KG1 (cell line): ENCODE data around the gene TMEM250.
A peak's percentile ranks its signal among the peaks of the same experiment; 100 is the strongest.
"Not testable (repeated sequence)": the region's sequence is repeated elsewhere in the genome, so short reads cannot be mapped to it uniquely, and the experiment has no call there.

Experiments used
- DNase-seq: peaks from one replicate; lab custom pipeline; 2025; lab: John Stamatoyannopoulos, UW

Gene TMEM250

GRCh38 chr9:136118320-136119060 is at the start of gene TMEM250:
Gene TMEM250 (minus strand): TSS chr9:136118875. CDS start chr9:136116900, 1,975 bp downstream.
- peak; percentile 93 for DNase-seq

- no peak for DNase-seq
These were observed 44.7 kb upstream of the TMEM250 start for GRCh38 chr9:136163248-136163850.

- DNase-seq, result no peak
These were observed 42.4 kb upstream of the TMEM250 start for GRCh38 chr9:136160995-136161610.

- no peak for DNase-seq
These were observed 41.7 kb upstream of the TMEM250 start for GRCh38 chr9:136160381-136160841.

- DNase-seq, result no peak
These were observed 41.2 kb upstream of the TMEM250 start for GRCh38 chr9:136159851-136160250.

- DNase-seq, result no peak
These were observed 39.0 kb upstream of the TMEM250 start for GRCh38 chr9:136157477-136158265.

- DNase-seq, result no peak
These were observed 37.8 kb upstream of the TMEM250 start for GRCh38 chr9:136156209-136157120.

GRCh38 chr9:136155576-136155975 is 36.9 kb upstream of the TMEM250 start:
- DNase-seq, result no peak

GRCh38 chr9:136154943-136155342 is 36.3 kb upstream of the TMEM250 start:
- no peak for DNase-seq

GRCh38 chr9:136153381-136154065 is 34.8 kb upstream of the TMEM250 start:
- DNase-seq, result no peak

- no peak for DNase-seq
These were observed 34.3 kb upstream of the TMEM250 start for GRCh38 chr9:136152931-136153330.

GRCh38 chr9:136152543-136152866 is 33.8 kb upstream of the TMEM250 start:
- DNase-seq, result no peak

GRCh38 chr9:136151848-136152542 is 33.3 kb upstream of the TMEM250 start:
- no peak for DNase-seq

- DNase-seq, result no peak
These were observed 32.6 kb upstream of the TMEM250 start for GRCh38 chr9:136151214-136151804.

GRCh38 chr9:136150664-136151213 is 32.1 kb upstream of the TMEM250 start:
- DNase-seq, result not testable (repeated sequence)

- DNase-seq, result no peak
These were observed 31.2 kb upstream of the TMEM250 start for GRCh38 chr9:136149853-136150252.

GRCh38 chr9:136149337-136149736 is 30.7 kb upstream of the TMEM250 start:
- DNase-seq, result no peak

- no peak for DNase-seq
These were observed 30.1 kb upstream of the TMEM250 start for GRCh38 chr9:136148766-136149165.
